ENCODE measurements around the gene MND1.
"Not testable (repeated sequence)": the region's sequence is repeated elsewhere in the genome, so short reads cannot be mapped to it uniquely, and the experiment has no call there.

Gene MND1

DNA sequence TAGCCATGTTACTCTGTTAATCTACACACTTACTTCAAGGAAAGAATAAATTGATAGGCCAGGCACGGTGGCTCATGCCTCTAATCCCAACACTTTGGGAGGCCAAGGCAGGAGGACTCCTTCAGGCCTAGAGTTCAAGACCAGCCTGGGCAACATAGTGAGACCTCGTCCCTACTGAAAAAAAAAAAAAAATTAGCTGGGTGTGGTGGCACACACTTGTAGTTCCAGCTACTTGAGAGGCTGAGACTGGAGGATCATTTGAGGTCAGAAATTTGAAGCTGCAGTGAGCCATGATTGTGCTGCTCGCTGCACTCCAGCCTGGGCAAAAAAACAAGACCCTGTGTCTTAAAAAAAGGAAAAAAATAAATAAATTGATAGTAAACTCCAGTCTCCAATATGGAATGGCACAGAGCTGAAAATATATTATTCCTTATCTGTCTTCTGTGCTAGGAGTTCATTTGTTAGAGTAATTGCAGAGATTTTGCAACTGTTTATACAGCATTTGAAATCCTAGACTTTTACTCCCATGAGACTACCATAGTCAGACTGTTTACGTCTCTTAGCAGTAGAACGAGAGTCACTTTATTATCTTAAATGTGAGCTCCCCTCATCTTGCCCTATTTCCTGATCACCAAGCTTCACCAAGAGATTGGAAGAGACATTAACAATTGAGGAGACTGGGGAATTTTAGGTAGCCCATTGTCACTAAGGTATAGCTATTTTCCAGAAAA lies 102.9 kb downstream of the MND1 start:
- no peak for FAIRE-seq

DNA sequence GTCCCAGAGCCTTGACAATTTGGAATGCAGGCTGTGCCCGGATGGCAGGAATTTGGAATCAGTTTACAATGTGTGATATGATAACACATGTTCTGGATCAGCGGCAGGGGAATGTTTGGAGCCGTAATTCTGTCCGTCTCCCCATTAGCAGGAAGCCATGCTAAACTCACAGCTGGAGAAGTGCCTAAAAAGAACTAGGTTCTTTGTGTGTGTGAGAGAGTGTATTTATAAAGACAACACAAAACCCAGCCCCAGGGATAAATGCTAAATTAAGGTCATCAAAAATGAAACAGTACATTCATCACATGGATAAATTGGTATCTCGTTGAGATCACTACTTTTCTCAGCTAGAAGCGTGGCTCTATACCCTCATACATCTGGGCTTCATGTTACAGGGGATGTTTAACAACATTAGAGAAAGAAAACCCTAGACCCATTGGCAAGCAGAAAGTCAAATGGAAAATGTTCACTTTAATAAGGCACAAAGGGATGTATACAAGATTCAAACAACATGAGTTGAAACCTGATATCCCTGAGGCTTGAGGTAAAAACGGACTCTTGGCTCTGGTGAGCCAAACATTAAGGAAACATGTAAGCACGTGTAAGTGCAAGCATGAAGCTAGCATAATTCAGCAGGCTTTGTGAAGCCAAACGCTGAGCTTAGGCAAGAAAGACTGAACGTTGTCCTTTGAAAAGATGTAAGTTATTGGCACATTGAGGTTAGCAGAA lies 103.7 kb downstream of the MND1 start:
- no peak for FAIRE-seq

DNA sequence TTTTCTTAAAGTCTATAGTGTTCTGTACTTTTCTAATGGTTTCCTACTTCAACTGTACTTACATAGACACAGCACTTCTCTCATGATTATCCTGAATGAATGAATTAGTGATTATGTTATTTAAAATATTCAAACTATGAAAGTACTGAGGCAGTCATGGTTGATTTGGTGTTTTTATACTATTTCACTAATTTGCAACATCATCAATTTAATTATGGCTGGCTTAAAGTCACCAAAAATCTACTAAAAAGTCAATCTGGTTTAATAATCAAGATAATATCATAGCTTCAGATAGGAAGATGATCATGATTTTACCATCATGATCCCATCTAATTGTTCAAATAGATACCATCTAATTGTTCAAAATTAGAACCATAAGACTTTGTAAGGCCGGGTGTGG lies 104.8 kb downstream of the MND1 start:
- FAIRE-seq, result no peak

DNA sequence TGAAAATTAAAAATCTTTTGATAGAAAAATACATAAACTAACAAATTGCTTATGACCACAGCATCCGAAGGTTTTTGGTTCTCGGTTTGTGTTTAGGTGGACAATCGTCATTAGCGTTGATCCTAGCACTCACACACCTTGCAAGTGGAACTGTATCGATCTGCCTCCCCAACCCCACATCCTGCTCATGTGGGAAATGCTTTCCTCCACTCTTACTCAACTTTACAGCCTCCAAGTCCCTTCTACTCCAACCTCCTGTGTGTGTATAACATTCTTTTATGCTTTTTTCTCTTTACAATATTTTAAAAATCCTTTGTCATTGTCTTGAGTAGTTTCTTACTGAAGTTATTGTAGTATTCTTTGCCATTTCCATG lies 106.0 kb downstream of the MND1 start:
- FAIRE-seq, result no peak

DNA sequence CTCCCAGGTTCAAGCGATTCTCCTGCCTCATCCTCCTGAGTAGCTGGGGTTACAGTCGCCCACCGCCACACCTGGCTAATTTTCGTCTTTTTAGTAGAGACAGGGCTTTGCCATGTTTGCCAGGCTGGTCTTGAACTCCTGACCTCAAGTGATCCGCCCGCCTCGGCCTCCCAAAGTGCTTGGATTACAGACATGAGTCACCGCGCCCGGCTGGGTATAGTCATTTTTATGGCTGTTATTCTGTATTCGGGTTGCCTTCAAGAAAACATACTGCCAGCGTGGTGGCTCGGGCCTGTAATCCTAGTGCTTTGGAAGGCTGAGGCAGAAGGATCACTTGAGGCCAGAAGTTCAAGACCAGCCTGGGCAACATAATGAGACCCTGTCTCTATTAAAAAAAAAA lies 106.7 kb downstream of the MND1 start:
- not testable (repeated sequence) for FAIRE-seq

DNA sequence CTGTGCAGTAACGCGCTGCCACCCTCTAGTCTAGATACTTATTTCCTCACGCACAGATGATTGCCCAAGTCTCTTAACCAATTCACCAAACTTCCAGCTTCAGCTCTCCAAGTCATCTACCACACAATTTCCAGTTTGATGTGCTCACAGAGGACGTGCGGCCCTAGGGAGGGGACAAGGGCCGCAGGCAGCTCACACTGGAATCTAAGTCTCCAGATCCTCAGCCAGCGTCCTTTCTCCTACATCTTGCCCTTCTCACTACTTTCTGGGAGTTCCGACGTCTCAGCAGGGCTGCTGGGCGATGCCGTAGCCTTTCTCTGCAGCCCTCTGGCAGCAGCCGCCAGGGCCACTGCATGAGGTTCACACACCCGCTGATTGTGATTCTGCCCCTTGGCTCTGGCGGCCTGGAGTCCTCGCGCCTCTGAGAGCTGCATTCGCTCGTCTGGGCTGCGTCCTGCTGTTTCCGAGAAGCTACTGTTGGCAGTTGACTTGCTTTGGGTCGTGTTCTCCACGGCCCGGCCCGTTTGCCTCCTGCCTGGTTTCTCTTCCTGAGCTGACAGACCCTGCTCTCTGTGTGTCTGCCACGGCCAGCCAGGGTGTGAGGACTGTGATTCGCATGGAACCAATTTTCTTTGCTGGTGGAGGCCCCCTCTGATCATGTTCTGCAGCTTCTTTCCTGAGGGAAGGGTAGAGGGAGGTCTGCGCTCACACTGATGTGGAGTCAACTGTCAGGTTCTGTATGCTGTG lies 107.6 kb downstream of the MND1 start:
- no peak for FAIRE-seq

DNA sequence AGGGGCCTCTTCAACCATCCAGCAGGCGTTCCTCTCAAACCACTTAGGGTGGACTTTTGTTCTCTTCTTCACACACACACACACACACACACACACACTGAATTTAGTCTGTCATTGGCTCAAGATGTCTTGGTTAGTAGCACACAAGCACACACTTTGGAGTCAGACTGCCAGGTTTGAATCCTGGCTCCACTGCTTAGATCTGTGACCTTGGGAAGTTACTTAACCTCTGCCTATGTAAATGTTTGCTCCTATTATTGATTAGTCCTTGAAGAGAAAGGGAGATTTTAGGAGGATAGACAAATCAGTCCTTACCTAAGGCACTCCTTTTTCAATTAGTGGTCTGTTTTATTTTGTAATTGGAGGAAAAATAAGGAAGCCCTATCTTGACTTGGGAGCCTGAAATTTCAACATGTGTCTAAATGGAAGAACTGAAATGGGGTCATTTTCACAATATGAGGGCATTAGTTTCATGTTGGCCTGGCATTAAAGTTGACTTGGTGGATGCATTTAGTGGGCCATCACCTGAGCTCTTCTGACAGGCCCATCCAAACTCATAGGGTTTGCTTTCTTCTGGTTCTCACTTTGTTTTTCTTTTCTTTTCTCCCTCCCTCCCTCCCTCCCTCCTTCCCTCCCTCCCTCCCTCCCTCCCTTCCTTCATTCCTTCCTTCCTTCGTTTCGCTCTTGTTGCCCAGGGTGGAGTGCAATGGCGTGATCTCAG lies 108.3 kb downstream of the MND1 start:
- FAIRE-seq, result no peak

DNA sequence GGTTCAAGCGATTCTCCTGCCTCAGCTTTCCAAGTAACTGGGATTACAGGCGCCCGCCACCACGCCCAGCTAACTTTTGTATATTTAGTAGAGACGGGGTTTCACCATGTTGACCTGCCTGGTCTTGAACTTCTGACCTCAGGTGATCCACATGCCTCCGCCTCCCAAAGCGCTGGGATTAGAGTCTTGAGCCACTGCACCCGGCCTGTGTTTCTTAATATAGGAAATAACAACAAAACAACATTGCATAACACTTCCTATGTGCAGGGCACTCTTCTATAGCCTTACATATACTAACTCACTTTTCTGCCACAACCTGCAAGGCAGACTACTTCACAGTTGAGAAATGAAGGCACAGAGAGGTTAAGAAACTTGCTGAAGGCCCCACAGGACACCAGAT lies 108.9 kb downstream of the MND1 start:
- FAIRE-seq, result no peak

DNA sequence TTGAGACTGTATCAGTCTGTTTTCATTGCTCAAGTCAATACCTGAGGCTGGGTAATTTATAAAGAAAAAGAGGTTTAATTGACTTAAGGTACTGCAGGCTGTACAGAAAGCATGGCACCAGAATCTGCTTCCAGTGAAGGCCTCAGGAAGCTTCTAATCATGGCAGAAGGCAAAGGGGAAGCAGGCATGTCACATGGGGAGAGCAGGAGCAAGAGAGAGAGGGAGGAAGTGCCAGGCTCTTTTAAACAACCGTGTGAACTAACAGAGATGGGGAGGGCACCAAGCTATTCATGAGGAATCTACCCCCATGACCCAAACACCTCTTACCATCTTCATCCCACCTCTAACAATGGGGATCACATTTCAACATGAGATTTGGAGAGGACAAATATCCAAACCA lies 114.5 kb downstream of the MND1 start:
- no peak for FAIRE-seq

DNA sequence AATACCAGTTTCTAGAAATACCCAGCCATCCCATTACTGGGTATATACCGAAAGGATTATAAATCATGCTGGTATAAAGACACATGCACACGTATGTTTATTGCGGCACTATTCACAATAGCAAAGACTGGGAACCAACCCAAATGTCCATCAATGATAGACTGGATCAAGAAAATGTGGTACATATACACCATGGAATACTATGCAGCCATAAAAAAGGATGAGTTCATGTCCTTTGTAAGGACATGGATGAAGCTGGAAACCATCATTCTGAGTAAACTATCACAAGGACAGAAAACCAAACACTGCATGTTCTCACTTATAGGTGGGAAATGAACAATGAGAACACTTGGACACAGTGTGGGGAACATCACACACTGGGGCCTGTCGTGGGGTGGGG lies 117.1 kb downstream of the MND1 start:
- FAIRE-seq, result not testable (repeated sequence)

DNA sequence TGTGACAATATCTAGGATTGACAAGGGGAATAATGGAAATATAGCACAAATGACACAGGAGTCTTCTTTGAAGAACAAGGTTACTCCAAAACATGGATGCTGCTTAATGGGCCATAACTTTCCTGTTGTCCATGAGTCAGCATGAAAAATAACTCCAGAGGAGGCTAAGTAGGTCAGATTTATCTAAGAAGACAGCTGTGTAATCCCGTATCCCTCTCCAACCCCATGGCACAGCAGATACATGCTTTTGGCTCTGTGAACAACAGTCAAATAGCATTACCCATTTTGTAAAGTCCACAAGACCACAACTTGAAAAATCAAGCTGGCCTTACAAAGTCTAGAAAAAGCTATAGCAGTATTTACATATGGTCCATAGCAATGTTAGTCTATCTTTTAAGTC lies 119.6 kb downstream of the MND1 start:
- no peak for FAIRE-seq

Data from colon (tissue), 2 donors.